PC-9 (cell line): ENCODE results near the gene CPE. TPM values are rescaled to one million over a fixed set of nuclear protein-coding genes. Genes with fewer than 3 reads are reported as not detected.

ENCODE experiments used
- BruUV-seq: library from RNA; stranded (reverse); fragments of 400-500 nt; replicated peaks from 2 replicates; lab custom pipeline; 2021; lab: Mats Ljungman, UMichigan
- CTCF ChIA-PET: fragments of 300-600 bp; sonication (Branson Sonifier 250); formaldehyde crosslinking; loops from one replicate; lab custom pipeline; 2022; ENCODE audit warnings: antibody characterized with exemption; lab: Charles Lee
- POLR2A ChIA-PET: fragments of 300-600 bp; sonication (Branson Sonifier 250); formaldehyde crosslinking; loops from one replicate; lab custom pipeline; 2022; ENCODE audit warnings: antibody characterized with exemption; ENCODE audit not compliant: unreplicated experiment; lab: Charles Lee
- DNase-seq, 2 experiments: peaks; one replicate each; pipeline versions ENCODE4 v3.0.0 to v3.0.0-alpha.2; 2015 to 2022; ENCODE audit warnings: mixed read lengths in 1 of 2
- H2AFZ ChIP-seq: fragments of 200-600 bp; sonication (generic); 2 replicates; pipeline ENCODE4 v1.8.1; 2017; ENCODE audit warnings: antibody characterized with exemption
- H3F3A ChIP-seq: fragments of 200-600 bp; sonication (generic); 2 replicates; pipeline ENCODE4 v1.8.1; 2017; ENCODE audit warnings: antibody characterized with exemption, mild to moderate bottlenecking, low read depth; ENCODE audit not compliant: insufficient read depth
- H3K27ac ChIP-seq: fragments of 200-600 bp; sonication (generic); 2 replicates; pipeline ENCODE4 v1.6.1; 2016; ENCODE audit warnings: mixed run types
- H3K27me3 ChIP-seq: fragments of 200-600 bp; sonication (generic); 2 replicates; pipeline ENCODE4 v1.6.1; 2016; ENCODE audit warnings: low read depth, mixed run types; ENCODE audit not compliant: insufficient read depth
- H3K36me3 ChIP-seq: fragments of 200-600 bp; sonication (generic); 2 replicates; pipeline ENCODE4 v1.6.1; 2016; ENCODE audit warnings: low read depth, mixed run types
- H3K4me1 ChIP-seq: fragments of 200-600 bp; sonication (generic); replicated peaks from 2 replicates; pipeline ENCODE4 v1.6.1; 2016; ENCODE audit warnings: mixed run types; ENCODE audit not compliant: insufficient read depth
- H3K4me2 ChIP-seq: fragments of 200-600 bp; sonication (generic); 2 replicates; pipeline ENCODE4 v1.6.1; 2017; ENCODE audit warnings: mixed run types
- H3K4me3 ChIP-seq: fragments of 200-600 bp; sonication (generic); 2 replicates; pipeline ENCODE4 v1.6.1; 2016; ENCODE audit warnings: mixed run types
- H3K79me2 ChIP-seq: fragments of 200-600 bp; sonication (generic); 2 replicates; pipeline ENCODE4 v1.6.1; 2017; ENCODE audit warnings: low read depth, mixed run types
- H3K9me2 ChIP-seq: fragments of 200-600 bp; sonication (generic); 2 replicates; pipeline ENCODE4 v1.8.1; 2017; ENCODE audit warnings: mild to moderate bottlenecking; ENCODE audit not compliant: insufficient read depth
- H3K9me3 ChIP-seq: fragments of 200-600 bp; sonication (generic); 2 replicates; pipeline ENCODE4 v1.8.1; 2016; ENCODE audit warnings: low read depth; ENCODE audit not compliant: insufficient read depth
- H4K20me1 ChIP-seq: fragments of 200-600 bp; sonication (generic); 2 replicates; pipeline ENCODE4 v1.8.1; 2017; ENCODE audit not compliant: insufficient read depth
- CTCF ChIP-seq: fragments of 200-600 bp; sonication (generic); conservative IDR thresholded peaks from 2 replicates; pipeline ENCODE4 v1.6.1; 2017; ENCODE audit warnings: mixed run types, antibody characterized with exemption, mild to moderate bottlenecking, moderate library complexity
- EZH2 ChIP-seq: fragments of 200-600 bp; sonication (generic); IDR thresholded peaks from 2 replicates; pipeline ENCODE4 v1.8.0; 2017; ENCODE audit warnings: antibody characterized with exemption, low read depth
- intact Hi-C: fragments of 100-400 bp; cut with micrococcal nuclease; formaldehyde crosslinking; loops from one replicate; pipeline ENCODE4 v1.10.0; 2022; ENCODE audit not compliant: unreplicated experiment
- microRNA-seq: library from miRNA; unstranded; fragments of <30 nt; microRNA quantifications from one replicate; pipeline ENCODE4 v1.2.0, GENCODE V29; 2021; ENCODE audit warnings: borderline number of aligned reads, borderline replicate concordance
- total RNA-seq: library from RNA; stranded (reverse); gene quantifications from 2 replicates; pipeline ENCODE4 v1.2.3, GENCODE V29; 2021

The CPE gene
- total RNA-seq, 1 experiment from 2014 or later: 1.3 TPM

- no peak for DNase-seq
- Histone ChIP-seq H3K9me3 (no peaks in the 10 kb centered on the region), H3K4me2 (no peak overlapping the region), H3K27me3 (no peaks in the 10 kb centered on the region), H4K20me1 (no peaks in the 10 kb centered on the region), H3K4me3 (no peak overlapping the region), H3F3A (no peaks in the 10 kb centered on the region), H2AFZ (no peak overlapping the region), H3K79me2 (no peaks in the 10 kb centered on the region), H3K36me3 (no peaks in the 10 kb centered on the region), H3K27ac (no peak overlapping the region), H3K4me1 (no peaks in the 10 kb centered on the region), H3K9me2 (no peaks in the 10 kb centered on the region)
- ChIA-PET POLR2A (no interaction called here), CTCF (no interaction called here)
- intact Hi-C loops: no loop called here
- no TSS peak for BruUV-seq
- TF ChIP-seq EZH2: no peak
- TF ChIP-seq CTCF: no peak
Measured at GRCh38 chr4:165540206-165540830, 161.5 kb downstream of the CPE start.

DNA sequence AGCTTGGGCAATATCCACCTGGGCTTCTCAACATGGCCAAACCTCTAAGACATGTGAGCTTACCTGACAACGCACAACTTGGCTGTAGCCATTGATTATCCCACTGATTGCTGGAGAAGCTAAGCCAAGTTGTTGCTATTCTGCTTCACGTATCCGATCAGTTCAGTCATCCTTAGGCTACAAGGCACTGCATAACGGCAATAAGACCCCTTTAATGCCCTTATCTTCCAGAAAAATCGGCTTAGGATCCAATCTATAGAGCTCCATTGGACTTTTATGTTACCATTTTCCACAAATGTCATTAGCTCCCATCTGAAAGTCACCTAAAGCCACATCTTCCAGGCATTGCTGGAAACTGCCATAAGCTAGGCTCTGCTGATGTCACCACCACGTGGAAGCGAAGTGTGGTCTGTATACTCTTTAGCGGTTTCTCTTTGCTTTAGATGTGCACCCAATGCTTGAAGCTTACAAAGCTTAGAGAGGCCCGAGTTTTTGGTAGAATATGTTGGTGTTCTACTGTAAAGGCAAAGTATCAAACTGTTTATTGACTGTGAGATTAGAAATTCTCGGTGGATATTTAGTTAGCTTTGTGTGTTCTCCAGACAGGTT is 163.1 kb downstream of the CPE start:
- Histone ChIP-seq H3K79me2 (no peaks in the 10 kb centered on the region), H4K20me1 (no peaks in the 10 kb centered on the region), H3F3A (no peaks in the 10 kb centered on the region), H3K27me3 (no peaks in the 10 kb centered on the region), H3K36me3 (no peaks in the 10 kb centered on the region), H3K9me3 (no peaks in the 10 kb centered on the region), H3K4me3 (no peak overlapping the region), H3K9me2 (no peaks in the 10 kb centered on the region), H3K27ac (no peak overlapping the region), H3K4me1 (no peaks in the 10 kb centered on the region), H2AFZ (no peak overlapping the region), H3K4me2 (no peak overlapping the region)
- intact Hi-C loops: no loop called here
- no peak for DNase-seq
- no peak for TF ChIP-seq EZH2
- ChIA-PET POLR2A (no interaction called here), CTCF (no interaction called here)
- BruUV-seq: no TSS peak

GRCh38 chr4:165542476-165542875 is 163.7 kb downstream of the CPE start:
- DNase-seq: no peak
- H3K9me2 ChIP-seq: no peaks in the 10 kb centered on the region
- H3F3A ChIP-seq: no peaks in the 10 kb centered on the region
- H3K4me1 ChIP-seq: no peaks in the 10 kb centered on the region
- BruUV-seq: no TSS peak
- intact Hi-C loops: no loop called here
- no peak overlapping the region for H3K27ac ChIP-seq
- no peaks in the 10 kb centered on the region for H3K27me3 ChIP-seq
- POLR2A ChIA-PET: no interaction called here
- no peaks in the 10 kb centered on the region for H3K36me3 ChIP-seq
- H2AFZ ChIP-seq: no peak overlapping the region
- TF ChIP-seq EZH2 (no peak), CTCF (no peak)
- no peaks in the 10 kb centered on the region for H3K79me2 ChIP-seq
- no peak overlapping the region for H3K4me2 ChIP-seq
- H3K9me3 ChIP-seq: no peaks in the 10 kb centered on the region
- CTCF ChIA-PET: no interaction called here
- H4K20me1 ChIP-seq: no peaks in the 10 kb centered on the region
- H3K4me3 ChIP-seq: no peak overlapping the region

Small RNA genes lying within 50 kb of the gene (microRNA-seq; reads per million reads assigned to microRNA genes)
- gene MIR578: not detected

Other genes starting within 250 kb of the CPE start
- gene KLHL2, start 171.4 kb upstream of the CPE start, total RNA-seq: 26.4 and 27.2 TPM in 2 replicates
- 111 and 117 TPM in 2 replicates for gene MSMO1, start 51.3 kb upstream of the CPE start, total RNA-seq